Colon (tissue), 2 donors: Measurements from ENCODE around the gene RRBP1.

Experiments
- FAIRE-seq: peaks from 2 replicates; lab custom pipeline; 2012; peaks lifted over from hg19 to GRCh38; lab: Jason Lieb, UNC
- donor health status: control.
- donor health status: control.

RRBP1 gene, protein sequence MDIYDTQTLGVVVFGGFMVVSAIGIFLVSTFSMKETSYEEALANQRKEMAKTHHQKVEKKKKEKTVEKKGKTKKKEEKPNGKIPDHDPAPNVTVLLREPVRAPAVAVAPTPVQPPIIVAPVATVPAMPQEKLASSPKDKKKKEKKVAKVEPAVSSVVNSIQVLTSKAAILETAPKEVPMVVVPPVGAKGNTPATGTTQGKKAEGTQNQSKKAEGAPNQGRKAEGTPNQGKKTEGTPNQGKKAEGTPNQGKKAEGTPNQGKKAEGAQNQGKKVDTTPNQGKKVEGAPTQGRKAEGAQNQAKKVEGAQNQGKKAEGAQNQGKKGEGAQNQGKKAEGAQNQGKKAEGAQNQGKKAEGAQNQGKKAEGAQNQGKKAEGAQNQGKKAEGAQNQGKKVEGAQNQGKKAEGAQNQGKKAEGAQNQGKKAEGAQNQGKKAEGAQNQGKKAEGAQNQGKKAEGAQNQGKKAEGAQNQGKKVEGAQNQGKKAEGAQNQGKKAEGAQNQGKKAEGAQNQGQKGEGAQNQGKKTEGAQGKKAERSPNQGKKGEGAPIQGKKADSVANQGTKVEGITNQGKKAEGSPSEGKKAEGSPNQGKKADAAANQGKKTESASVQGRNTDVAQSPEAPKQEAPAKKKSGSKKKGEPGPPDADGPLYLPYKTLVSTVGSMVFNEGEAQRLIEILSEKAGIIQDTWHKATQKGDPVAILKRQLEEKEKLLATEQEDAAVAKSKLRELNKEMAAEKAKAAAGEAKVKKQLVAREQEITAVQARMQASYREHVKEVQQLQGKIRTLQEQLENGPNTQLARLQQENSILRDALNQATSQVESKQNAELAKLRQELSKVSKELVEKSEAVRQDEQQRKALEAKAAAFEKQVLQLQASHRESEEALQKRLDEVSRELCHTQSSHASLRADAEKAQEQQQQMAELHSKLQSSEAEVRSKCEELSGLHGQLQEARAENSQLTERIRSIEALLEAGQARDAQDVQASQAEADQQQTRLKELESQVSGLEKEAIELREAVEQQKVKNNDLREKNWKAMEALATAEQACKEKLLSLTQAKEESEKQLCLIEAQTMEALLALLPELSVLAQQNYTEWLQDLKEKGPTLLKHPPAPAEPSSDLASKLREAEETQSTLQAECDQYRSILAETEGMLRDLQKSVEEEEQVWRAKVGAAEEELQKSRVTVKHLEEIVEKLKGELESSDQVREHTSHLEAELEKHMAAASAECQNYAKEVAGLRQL (N-terminal part only)

GRCh38 chr20:17682103-17682888, at the start of gene RRBP1:
Gene RRBP1, minus strand, starts transcription at chr20:17682242. Its CDS starts 21,735 bp downstream, at chr20:17660507.
- FAIRE-seq, result no peak

GRCh38 chr20:17731233-17731632, 49.2 kb upstream of the RRBP1 start:
- FAIRE-seq, result no peak

DNA sequence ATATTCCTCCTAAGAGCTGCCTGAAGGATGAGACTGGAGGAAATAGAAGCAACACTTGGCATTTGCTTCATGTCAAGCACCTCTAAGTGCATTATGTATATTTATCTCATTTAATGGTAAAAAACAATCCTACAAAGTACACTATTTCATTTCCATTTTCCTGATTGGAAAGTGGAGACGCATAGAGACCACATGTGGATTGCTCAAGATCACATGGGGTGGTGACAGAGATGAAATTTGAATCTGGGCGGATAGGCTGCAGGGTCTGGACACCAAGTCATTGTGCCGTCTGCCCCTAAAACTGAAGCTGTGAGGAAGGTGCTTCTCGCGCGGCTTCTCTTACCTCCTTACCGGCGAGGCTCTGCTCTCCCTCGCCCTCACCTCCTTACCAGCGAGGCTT, 48.0 kb upstream of the RRBP1 start:
- no peak for FAIRE-seq

DNA sequence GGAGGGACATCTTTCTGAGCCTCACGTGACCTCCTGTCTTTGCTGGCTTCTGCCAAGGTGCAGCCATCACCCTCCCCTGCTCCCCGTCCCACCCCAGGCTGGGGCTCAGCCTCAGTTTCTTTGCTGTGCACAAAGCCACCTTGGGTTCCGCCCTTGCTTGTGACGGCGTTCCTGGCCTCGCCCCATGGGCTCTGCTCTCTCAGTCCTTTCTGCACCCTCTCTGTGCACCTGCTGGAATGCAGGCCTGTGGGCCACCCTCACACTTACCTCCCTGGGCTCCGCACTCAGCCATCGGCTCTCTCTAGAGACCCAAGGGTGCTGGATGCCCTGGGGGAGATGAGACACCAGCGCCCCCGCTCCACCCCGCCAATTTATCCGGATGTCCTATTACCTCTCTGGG, 46.0 kb upstream of the RRBP1 start:
- no peak for FAIRE-seq

GRCh38 chr20:17727351-17727750, 45.3 kb upstream of the RRBP1 start:
- FAIRE-seq, result no peak

- FAIRE-seq, result no peak
Observed at GRCh38 chr20:17726902-17727301, 44.9 kb upstream of the RRBP1 start.

DNA sequence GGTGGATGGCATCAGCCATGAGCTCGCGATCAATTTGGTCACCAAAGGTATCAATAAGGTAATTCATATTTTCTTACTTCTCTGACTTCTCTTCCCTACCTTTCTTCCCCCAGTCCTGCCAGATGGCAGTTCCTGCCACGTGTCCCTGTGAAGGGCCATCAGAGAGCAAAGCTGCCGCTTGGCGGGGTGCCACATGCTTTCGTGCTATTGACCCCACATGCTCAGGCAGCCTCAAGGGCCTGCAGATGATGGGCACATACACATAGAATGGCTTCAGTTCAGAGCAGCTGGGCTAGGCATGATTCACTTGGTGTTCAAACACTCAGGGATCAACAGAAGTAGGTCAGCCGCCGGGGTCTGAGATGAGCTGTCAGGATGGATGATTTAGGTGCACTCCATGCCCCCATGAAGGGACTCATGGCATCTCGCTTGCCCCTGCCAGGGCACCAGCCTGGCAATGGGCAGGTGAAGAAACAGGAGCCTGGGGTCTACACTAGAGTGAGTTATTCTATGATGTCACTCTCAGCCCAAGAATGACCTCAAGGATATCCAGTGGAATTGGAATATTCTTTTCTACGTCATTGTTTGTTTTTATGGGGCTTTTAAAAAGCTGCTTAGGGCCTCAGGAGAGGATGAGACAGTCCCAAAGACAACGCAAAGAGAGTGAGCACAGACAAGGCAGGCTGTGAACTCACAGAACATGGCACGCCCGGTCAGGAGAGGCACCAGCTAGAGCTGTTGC, 43.2 kb upstream of the RRBP1 start:
- FAIRE-seq, result no peak

DNA sequence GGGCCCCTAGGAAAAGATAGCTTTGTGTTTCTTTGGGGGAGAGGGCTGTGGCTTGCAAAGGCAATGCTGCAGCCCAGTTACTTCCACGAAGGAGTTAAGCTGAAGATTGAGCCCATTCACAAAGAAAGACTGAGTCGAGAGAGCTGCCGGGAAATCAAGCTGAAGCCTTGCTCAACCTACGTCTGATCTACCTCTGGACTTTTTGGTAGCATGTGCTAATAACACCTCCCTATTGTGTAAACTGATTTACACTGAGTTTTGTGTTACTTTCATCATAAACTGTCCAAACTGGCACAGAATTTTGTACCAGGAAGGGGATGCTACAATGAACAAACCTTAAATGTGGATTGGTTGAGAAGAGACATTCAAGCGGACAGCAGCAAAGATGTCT, 41.3 kb upstream of the RRBP1 start:
- no peak for FAIRE-seq

- FAIRE-seq, result no peak
Observed at GRCh38 chr20:17722493-17723300, 40.7 kb upstream of the RRBP1 start.

GRCh38 chr20:17721802-17722486, 39.9 kb upstream of the RRBP1 start:
- no peak for FAIRE-seq

DNA sequence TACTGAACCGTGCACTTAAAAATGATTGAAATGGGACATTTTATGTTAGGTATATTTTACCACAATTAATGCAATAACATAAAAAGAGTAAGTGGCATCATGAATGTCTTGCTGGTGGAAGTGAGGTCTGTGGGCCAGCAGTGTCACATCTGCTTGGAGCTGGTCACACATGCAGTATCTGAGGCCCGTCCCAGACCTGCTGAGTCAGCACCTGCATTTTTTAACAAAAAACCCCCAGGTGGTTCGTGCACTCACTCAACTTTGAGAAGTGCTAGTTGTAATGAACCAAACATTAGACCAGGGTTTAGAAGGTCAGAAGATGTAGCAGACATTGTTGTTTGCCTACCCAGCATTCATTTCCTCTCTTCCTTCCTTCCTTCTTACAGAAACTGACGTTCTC, 38.7 kb upstream of the RRBP1 start:
- FAIRE-seq, result no peak

DNA sequence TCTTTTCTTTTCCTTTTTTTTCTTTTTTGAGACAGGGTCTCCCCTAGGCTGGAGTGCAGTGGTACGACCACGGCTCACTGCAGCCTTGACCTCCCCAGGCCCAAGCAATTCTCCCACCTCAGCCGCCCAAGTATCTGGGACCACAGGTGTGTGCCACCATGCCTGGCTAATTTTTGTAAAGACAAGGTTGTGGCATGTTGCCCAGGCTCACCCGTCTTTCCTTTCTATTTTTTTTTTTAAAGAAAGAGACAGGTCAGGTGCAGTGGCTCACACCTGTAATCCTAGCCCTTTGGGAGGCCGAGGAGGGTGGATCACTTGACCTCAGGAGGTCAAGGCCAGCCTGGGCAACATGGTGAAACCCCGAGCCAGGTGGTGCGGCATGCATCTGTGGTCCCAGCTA, 34.3 kb upstream of the RRBP1 start:
- FAIRE-seq, result no peak

GRCh38 chr20:17715075-17715474, 33.0 kb upstream of the RRBP1 start:
- FAIRE-seq, result no peak

GRCh38 chr20:17714597-17714996, 32.6 kb upstream of the RRBP1 start:
- no peak for FAIRE-seq

DNA sequence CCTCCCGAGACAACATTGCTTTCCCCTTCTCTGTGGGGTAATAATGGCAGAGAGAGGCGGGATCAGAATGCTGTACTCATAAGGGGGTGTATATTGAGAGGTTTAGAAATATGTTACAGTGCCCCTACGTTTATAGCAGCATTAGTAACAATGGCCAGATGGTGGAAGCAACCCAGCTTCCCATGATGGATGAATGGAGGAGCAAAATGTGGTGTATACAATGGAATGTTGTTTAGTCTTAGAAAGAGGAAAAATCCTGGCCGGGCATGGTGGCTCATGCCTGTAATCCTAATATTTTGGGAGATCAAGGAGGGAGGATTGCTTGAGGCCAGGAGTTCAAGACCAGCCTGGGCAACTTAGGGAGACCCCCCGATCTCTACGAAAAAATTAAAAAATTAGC, 30.7 kb upstream of the RRBP1 start:
- no peak for FAIRE-seq

DNA sequence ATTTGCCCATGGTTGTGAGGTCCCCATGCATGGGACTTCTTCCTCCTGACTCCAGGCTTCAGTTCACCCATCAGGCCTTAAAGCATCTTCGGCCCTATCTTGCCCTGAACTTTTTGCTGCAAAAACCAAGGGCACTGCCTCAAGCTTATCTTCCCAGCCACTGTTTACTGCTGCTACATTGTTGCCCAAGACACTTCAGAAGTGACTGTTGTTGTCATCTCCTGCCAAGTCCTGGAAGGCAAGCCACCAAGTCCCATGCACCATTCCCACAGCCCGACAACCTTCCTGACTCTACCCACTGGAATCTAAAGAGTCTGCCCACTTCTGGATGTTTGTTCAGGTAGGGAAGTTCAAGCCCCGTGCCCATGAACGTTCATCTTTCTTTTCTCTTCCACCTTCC, 30.2 kb upstream of the RRBP1 start:
- FAIRE-seq, result no peak

DNA sequence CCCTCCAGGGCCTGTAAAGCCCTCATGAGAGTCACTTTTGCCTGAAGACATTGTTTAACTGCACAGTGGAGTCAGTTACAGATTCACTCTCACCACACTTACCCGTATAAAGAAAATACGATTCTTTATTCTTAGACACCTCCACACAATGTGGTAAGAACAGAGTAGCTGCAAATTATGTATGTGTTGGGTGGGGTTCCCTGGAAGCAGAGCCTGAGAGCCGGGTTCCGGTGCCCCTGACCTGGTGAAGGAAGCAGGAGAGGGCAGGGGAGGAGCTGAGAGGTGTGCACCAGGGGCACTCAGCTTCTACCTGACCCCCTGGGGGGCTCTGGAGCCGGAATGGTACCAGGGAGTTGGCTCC, 29.2 kb upstream of the RRBP1 start:
- no peak for FAIRE-seq

DNA sequence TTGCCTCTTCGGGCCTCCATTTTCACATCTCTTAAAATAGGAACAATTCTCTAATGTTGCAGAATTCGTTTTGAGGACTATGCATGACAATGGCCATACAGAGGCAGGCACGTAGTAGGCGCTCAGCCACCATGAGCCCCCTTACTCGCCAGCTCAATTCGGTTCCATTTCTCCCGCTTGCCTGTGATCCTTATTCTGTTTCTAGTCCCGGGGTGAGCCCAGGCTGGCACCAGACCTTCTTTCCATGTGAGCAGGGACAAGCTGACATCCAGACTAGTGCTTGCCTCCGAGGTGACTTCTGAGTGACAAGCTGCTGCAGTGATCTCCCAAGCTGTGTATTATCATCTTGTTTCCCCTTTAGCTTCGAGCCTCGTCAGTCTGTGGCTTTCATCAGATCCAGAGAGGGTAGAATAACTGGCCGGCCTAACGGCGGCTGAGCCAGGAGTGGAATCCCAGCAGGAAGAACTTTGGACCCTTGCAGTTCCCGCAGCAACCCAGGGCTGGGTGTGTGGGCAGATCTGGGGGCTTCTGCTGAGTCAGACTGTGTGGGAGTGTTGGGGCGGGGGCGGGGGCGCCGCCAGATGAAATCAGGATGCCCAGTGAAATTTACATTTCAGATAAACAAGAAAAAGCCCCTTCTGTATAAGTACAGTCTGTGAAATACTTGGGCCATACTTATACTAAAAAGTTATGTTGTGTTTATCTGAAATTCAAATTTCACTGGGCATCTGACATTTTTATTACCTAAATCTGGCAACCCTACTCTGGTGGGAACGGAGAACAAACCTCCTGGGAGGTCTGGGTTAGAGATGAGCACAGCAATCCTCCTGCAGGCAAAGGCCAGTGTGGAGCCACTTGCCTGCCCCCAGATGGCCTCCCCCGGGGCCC, 28.6 kb upstream of the RRBP1 start:
- FAIRE-seq, result no peak
